Gastrocnemius medialis (tissue), 4 donors: ENCODE data around the gene DMD.

Experiments
- POLR2A ChIP-seq, 2 donors: fragments of 450-650 bp; IDR thresholded peaks; one replicate each; pipeline ENCODE4 v1.6.1; 2017; ENCODE audit warnings: antibody characterized with exemption in 2 of 2, mild to moderate bottlenecking in 2 of 2, moderate library complexity in 2 of 2
- TF ChIP-seq, protein P1 (sequence below), 5 experiments: fragments of 450-650 bp in 3 of 5; fragments of 200-600 bp in 2 of 5; sonication (generic) in 2 of 5; IDR thresholded peaks in 4 of 5; conservative IDR thresholded peaks in 1 of 5; 1 replicate in 4 of 5; 2 replicates in 1 of 5; pipeline ENCODE4 v1.5.1; 2016 to 2019; ENCODE audit warnings: antibody characterized with exemption in 5 of 5, mild to moderate bottlenecking in 3 of 5, moderate library complexity in 3 of 5

DNA sequence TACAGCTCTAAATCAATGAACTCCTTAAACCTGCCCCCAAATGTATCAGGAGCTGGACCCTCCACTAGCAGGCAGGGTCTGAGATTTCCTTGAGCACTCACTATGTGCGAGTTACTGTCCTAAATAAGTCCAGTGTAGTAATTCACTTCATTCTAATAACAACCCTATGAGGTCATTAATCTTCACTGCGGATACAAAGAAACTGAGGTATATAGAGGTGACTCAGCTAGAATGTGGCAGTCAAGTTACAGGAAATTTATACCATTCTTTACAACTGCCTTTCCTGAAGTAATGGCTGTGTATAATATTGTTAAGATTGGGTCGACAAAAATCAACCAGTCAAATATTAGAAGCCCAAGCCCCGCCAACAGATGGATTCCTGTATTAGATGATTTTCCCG, 1665.6 kb downstream of the DMD start:
- TF ChIP-seq, protein P1, sequence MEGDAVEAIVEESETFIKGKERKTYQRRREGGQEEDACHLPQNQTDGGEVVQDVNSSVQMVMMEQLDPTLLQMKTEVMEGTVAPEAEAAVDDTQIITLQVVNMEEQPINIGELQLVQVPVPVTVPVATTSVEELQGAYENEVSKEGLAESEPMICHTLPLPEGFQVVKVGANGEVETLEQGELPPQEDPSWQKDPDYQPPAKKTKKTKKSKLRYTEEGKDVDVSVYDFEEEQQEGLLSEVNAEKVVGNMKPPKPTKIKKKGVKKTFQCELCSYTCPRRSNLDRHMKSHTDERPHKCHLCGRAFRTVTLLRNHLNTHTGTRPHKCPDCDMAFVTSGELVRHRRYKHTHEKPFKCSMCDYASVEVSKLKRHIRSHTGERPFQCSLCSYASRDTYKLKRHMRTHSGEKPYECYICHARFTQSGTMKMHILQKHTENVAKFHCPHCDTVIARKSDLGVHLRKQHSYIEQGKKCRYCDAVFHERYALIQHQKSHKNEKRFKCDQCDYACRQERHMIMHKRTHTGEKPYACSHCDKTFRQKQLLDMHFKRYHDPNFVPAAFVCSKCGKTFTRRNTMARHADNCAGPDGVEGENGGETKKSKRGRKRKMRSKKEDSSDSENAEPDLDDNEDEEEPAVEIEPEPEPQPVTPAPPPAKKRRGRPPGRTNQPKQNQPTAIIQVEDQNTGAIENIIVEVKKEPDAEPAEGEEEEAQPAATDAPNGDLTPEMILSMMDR (IDR thresholded peaks at IDR 0.05 in 4 of 5, conservative IDR thresholded peaks at IDR 0.05 in 1 of 5) = no peak
- TF ChIP-seq POLR2A (IDR thresholded peaks at IDR 0.05) = no peak
